RCC 7860 (cell line): ENCODE results near the gene POLR3A.
A peak's percentile ranks its signal among the peaks of the same experiment; 100 is the strongest.

ENCODE experiments used
- DNase-seq: peaks from one replicate; pipeline ENCODE4 v3.0.0-alpha.2; 2015; ENCODE audit warnings: low spot score
- FAIRE-seq: peaks from 2 replicates; lab custom pipeline; 2012; peaks lifted over from hg19 to GRCh38; lab: Jason Lieb, UNC

The POLR3A gene

GRCh38 chr10:77922055-77922454, 107.3 kb downstream of the POLR3A start:
- FAIRE-seq (no peak), DNase-seq (no peak)

- no peak for FAIRE-seq
Observed at GRCh38 chr10:77921395-77921794, 107.9 kb downstream of the POLR3A start.

GRCh38 chr10:77920495-77920894, 108.8 kb downstream of the POLR3A start:
- DNase-seq: no peak
- no peak for FAIRE-seq

More at GRCh38 chr10:77921395-77921794, 107.9 kb downstream of the POLR3A start:
- DNase-seq: no peak

- FAIRE-seq: no peak
Observed at GRCh38 chr10:77919713-77920108, 109.6 kb downstream of the POLR3A start.

More at GRCh38 chr10:77919713-77920108, 109.6 kb downstream of the POLR3A start:
- DNase-seq: peak; percentile 71
